Stimulated activated CD4-positive, alpha-beta T cell treated with anti-CD3 and anti-CD28 coated beads, Interleukin-12 subunit alpha, Interleukin-12 subunit beta, amount 100 ng/mL, for 4 hours (primary cell): ENCODE results near the gene CD46.

Experiments used
- DNase-seq: peaks from one replicate; pipeline ENCODE4 v3.0.0-alpha.2; 2020

Gene CD46

DNA sequence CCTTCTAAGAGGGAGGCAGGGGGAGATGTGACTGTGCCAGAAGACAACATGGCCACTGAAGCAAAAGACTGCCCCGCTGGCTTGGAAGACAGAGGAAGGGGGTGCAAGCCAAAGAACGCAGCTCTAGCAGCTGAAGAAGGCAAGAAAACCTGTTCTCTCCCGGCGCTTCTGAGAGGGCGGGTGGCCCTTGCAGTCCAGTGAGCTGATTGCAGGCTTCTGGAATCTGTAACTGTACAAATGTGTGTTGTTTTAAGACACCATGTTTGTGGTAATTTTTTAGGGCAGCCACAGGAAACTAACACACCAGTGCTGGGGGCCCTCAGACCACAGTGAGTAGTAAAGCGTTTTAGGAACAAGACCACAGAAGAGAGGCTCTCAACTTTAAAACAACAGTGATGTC, 47.0 kb downstream of the CD46 start:
- DNase-seq = no peak

DNA sequence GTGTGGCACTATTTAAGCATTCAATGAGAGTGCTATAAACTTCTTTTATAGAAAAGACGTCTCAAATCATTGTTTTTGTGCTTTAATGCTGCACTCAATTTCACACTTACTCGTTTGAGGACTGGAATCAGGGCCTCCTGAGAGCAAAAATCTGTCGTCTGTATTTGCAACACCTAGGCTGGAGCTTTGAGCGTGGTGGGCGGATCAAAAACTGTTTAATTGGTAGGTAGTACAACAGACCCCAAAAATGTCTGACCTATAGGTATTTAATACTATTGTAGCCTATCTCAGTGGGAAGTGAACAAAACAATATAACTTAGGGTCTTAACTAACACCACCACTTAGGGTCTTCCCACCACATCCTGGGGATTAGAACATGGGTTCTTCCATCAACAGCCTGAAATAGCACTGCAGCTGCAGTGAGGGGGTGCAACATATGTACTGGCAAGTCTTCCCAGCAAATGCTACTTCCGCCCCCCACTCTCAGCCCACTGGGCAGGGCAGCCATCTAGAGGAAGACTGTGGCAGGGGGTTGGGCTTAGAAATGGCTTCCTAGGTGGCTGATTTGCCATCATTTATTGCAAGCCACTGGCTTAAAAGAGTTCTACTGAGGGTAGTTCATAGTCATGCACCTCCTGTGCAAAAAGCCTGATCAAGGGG, 48.3 kb downstream of the CD46 start:
- no peak for DNase-seq

DNA sequence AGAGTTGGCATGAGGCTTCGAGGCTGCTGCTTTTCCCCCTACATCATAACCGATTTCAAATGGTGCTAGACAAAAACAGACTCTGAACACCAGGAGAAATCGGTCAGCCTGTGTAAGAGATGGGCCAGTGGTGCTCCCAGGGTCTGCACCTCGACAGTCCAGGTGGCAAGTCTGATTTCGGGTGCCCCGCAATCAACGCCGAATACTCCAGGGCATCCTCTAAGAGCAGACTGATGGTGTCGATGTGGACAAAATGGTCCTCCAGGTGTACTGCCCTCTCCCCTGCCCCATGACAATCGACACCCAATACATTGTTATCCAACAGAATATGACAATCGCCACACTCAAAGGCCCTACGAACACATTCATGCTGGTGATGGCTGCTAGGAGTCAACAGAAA, 50.0 kb downstream of the CD46 start:
- DNase-seq = no peak

DNA sequence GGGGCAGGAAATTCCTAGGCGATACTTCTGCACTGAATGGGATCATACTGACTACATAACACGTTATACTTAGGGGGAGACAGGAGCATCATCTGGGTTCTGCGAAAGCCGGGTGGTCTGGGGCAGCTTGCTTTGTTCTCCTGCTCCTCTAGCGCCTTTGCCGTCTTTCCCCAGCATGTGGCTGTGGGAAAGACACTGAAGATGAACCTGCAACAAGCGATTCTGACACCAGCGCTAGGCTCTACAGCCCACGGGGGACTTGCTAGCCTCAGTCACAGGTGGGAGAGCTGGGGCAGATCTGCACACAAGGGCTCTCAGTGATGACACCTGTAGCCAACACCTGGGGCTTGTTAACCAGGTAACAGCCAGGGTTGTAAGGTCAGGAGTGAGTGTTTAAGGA, 51.8 kb downstream of the CD46 start:
- DNase-seq = no peak

DNA sequence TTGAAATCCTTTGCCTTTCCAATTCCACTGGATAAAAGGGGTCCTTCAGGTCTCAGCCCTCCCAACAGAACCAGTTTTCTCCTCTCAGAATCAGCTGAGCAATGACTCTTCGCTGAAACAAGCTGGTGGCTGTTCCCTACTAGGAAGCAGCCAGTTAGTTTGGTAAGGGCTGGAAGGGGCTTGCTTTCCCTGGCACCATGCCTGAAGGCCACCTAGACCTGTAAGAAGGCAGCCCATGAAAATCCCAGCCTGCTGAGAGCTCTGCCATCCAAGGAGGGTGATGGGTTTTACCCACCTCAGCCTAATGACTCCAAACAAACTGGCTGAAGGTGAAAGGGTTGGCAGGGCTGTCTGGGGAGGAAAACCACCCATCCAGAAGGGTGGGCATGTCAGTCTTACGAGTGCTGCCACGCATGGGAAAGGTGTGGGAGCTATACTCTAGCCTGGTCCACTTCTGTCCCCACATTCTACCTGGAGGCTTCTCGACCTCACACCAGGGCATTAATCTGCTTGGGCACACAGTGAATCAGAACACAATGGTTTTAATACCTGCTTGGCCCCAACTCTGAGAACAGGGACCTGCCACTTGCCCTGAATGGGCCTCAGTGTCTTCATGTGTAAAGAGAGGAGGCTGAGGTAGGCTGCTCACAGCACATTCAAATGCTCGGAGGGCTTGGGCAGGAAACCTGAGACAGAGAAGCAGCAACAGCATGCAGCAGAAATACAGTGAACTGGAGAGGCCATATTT, 53.0 kb downstream of the CD46 start:
- DNase-seq = no peak

DNA sequence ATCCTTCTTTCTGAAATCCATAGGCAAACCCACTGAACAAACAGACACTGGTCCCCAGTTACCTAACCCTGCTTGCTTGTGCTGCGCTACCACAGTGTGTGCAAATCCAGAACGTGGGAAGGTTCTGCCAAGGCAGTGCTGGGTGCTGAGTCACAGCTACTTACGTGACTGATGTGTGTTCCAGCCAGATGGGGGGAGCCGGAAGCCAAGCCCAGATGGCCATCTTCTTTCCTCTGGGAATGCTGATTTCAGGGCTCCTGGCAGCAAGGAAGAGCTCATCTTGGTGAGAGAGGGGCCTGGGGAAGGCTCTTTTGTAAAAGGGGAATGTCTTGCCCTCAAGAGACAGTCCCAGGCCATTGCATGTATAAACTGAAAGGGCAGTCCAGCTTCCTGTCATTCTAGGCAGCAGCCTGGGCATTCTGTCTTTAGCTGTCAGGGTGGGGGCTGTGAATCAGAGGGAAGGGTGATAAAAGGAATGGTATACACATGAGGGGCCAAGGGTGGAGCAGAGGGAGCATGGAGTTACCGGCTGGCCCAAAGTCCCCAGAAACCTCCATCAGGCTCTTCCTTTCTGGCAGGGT, 54.1 kb downstream of the CD46 start:
- no peak for DNase-seq

DNA sequence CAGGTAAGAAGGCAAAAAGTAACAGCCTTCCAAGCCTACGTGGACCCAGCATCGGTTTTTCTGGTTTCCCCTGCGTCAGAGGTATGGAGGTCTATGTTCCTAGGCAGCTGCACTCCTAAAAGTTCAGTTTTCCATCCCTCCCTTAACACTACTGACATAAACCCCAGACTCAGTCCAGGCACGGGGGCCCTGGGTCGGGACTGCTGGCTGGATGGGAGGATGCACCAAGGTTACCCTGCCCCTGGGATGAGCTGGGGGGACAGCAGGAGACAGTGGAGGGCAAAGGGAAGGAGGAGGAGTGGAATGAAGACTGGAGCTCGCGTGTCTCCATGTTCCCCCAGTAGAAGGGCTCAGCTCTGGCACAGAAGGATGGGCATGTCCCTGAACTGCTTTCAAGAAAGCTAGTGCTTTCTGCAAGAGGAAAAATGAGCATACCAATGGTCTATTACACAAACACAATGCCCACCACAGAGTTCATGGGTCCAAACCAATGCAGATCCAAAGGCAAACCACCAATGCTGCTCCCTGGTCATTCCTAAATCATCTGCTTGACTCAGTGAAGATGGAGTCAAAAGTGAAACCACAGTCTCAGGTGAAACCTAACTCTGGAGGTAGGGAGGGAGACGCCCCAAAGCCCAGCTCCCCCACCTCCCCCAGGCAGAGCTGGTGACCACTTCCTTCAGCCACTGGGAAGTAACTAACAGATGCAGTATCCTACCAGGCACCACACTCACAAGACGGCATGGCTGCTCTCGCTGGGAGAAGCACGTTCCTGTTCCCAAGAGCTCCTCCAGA, 54.9 kb downstream of the CD46 start:
- no peak for DNase-seq

DNA sequence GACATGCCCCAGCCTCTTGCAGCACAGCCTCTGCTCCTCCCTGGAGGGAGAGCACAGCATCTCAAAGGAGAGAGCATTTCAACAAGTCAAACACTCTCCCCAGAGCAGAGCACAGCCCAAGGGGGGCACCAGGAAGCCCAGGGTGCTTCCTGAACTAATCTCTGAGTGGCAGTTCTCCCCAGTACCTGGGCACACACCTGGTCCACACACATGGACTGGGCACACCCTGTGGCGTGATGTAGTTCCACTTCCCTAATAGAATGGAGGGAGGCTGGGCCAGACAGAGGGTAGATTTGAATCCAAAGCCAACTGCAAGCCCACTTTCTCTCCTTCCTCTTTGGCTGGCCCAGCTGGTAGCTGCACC, 55.5 kb downstream of the CD46 start:
- DNase-seq = no peak

DNA sequence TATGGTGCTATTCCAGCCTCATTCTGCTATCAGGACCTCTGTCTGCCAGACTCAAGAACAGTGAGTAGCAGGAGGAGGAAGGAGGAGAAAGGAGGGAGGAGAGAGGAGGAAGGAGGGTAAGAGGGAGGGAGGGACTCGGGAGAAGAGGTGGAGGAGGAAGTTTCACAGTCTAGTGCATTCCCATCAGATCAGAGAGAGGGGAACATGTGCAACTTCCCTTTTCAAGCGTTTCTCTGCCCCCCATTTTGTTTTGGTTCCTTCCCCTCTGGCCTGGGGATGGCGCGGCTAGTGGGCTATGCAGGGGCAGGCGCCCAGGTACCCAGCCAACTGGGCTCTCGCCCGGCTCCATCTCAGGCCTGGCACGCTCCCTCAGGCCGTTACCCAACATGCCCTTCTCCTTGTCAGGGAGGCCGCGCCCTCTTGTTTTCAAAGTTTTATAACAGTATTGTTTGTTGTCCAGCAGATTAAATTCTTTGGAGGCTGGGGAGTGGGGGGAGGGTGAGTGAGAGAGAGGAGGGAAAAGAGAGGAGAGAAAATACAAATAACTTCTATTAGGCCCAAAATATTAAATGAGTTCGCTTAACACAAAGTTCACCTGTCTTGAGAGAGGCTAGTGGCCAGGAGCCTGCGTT, 56.0 kb downstream of the CD46 start:
- no peak for DNase-seq

DNA sequence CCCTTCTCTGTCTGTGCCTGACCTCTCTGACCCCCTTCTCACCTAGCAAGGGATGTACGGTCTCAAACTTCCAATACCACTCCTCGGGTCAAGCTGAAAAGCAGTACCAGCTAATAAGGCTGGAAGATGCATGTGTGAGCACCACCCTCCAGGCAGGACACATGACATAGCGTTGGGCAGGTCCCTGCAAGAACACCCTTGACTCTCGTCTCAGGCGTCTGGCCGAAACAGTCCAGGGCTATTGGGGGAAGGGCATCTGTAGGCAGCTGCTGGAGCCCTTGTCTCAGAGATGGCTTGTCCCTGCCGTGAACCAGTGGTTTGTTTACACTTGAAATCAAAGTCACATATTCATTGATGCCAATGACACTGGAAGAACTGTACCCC, 56.5 kb downstream of the CD46 start:
- DNase-seq = no peak

DNA sequence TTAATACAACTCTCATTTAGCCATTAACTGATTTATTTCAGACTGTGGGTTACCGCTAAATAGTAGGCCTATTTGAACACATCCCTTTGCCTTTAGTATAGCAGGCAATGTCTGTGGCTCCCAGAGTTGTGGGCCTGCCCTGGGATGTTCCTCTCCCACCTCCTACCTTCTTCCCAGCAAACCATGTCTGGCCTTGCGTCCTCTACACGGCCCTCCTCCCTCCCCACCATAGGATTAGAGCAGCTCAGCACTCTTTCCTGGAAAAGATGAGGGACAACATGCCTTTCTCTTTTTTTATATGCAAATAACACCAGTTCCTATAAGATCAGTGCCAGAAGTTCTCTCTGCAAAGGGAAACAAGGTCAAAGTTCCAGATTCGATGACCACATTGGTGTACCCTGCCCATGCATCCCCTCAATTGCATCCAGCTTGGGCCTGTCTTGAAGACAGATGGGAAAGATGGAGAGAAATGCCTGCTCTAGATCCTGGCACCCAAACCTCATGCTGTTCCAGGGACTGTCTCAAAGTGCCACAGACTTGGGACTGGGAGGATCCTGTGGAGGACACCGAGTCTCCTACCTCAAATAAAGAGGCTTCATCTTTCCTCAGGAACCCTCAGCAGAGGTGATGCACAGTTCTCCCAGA, 57.2 kb downstream of the CD46 start:
- no peak for DNase-seq

DNA sequence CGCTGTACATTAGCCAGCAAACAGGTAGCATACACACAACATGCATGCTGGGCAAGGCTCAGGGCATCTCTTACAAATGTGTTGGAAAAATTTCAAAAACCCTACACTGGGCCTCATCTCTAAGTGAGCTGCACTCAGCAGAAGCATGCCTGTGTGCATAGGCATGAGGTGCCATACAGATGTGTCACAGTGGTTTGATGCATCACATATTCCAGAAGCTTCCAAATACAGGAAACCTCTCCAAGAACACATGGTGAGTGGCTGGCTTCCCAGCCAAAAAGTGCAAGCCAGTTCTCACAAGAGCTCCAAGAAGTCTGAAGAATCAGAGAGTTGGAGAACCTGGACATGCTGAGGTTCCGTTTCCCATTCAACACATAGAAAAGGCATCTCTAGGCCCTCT, 58.3 kb downstream of the CD46 start:
- DNase-seq = no peak

DNA sequence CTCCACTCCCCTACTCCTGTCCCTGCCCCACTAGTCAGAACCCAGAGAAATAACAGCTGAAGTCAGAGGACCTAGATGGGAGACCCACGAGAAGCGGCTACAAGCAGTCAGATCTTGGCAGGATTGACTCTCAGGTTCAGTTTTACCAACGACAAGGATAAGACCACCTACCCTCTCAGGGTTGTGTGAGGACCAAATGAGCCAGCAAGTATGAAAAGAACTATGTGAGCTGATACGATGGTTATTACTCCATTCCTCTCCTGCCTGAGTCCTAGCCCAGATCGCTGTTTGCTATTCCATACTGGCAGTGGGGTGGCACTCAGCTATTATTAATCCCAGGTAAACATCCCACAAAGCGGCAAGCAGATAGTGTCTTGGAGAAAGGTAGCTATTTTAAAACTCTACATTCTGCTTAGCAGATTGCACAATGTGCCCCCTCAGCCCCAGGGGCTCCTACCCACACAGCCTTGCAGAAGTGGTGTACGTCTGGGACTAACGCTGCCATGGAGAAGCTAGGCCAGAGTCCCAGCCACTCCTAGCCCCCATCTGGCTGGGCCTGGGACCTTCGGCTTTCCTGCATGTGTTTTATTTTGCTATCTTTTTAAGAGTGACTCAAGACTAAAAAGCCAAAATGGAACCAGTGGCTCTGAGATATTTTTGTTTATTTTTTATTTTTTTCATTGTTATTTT, 58.9 kb downstream of the CD46 start:
- no peak for DNase-seq

DNA sequence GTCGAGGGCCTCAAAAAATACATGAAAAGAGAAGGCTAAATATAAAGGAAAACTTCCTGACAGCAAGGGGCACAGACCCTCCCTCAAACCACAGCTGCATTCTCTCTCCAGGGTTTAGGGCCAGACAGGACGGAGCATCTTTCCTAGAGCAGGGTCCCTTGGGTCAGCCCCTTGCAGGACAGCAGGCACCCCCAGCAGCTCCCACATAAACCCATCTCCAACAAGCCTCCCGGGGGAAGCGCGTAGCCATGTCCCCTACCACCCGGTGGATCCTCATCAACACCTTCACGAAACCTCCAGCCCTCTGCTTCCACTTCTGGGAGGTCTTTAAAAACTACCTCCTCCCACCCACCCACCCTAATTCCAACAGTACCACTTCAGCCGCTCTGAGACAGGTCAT, 59.5 kb downstream of the CD46 start:
- DNase-seq = no peak

DNA sequence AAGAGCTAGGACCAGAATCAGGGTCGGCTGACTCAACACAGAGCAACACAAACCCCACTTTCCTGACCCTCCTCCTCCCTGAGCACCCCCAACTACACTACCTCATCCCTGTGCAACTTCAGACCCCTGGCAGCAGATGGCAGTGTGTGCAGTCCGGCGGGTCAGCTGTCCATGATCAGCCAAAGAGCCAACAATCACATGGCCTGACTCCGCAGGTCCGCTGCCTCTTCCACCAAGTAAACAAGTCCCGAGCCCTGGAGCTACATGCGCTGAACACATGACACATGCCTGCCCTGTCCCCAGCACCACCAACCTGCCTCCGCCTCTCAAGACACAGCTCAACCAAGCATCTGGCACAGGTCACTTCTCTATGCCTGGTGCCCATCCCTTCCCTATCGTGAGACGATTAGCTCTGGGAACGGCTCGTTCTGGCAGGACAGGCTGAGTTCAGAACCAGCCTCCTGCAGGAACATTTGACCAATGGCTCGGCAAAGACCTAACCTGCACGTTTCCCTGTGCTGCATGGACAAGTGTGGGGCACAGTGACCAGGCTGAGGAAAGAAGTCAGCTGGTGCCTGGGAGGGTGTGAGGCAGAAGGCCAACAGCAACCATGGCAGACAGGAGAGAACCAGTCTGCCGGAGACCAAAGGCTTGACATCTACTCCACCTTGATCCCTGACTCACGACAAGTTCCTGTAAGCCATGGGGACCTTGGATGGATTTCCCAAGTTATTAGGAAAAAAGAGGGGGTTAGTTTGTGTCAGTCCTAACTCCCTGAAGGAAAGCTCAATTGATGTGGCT, 60.3 kb downstream of the CD46 start:
- DNase-seq = no peak

DNA sequence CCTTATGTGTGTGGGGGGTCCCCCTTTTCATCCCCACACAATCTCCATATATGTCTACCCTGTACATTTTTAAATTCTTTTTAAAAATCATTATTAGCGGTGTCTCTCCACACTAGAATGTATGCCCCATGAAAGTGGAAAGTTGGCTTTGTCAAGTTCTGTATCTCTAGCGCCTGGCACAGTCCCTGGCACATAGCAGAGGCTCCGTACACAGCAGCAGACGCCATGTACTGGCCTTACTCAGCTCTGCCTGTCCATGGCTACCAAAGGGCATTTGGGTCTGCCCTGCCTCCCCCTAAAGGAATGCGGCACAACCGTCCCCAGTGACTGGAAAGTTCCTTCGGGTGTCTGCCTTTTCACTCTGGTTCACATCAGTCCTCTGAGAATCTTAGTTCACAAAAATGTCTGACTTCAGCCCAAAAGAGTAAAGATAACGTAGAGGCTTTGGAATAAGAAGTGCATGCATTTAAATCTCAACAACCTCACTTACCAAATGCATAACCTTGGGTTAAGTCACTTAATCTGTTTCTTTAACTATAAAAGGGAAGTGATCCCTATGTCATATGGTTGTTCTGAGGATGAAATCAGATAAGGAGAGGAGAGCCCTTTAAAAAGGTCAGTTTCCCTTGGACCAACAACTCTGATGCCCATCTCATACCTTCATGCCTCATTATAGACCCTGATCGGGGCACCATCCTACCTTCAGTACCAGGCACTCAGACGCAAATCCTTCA, 61.1 kb downstream of the CD46 start:
- no peak for DNase-seq

DNA sequence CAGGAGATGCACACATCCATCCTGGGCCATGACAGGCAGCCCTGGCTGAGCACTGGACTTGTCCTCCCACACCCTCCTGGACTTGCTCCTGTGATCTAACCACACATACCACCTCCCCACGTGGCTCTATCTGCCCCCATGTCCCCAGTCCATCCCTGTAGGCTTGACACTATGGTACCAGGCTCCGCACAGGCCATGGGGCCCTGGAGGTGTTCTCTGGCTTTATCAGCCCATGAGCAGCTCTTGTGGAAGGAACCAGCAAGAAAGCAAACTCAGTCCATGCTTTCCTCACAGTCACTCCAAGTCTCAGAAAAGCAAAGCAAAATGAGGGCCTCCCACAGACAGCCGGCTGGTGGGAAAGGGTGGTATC, 61.6 kb downstream of the CD46 start:
- DNase-seq = no peak

DNA sequence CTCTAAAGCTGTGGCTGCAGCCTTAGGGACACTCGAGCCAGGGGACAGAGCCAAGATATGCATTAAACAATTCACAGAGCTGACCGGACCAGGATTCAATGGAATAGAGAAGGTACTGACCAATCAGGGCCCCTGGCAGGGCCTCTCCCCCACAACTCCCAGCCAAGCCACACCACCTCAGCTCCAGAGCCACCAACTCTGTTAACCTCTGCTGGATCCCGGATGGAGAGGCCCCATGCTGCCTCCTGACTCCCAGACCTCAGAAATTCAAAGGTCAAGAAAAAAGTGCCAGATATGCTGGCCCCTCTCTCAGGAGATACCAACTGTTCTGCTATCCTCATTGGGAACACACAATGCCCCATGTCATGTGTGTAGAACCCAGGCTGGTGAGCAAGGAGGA, 62.1 kb downstream of the CD46 start:
- no peak for DNase-seq

DNA sequence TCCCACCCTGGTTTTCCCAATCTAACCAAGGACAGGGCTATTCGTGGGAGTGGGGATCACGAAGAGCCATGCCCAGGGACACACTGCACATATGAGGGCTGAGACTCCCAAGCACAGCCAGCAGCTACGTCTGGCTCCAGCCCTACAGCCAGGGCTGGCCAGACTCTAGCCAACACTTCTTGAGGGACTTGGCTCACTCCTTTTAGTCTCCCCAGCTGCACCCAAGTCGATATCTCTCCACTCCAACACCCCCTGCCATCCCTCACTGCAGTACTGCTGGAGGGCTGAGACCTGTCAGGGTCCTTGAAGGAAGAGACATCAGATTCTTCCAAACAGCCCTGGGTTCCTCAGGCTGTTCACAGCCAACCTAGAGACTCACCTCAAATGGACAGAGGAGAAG, 62.6 kb downstream of the CD46 start:
- DNase-seq = no peak

DNA sequence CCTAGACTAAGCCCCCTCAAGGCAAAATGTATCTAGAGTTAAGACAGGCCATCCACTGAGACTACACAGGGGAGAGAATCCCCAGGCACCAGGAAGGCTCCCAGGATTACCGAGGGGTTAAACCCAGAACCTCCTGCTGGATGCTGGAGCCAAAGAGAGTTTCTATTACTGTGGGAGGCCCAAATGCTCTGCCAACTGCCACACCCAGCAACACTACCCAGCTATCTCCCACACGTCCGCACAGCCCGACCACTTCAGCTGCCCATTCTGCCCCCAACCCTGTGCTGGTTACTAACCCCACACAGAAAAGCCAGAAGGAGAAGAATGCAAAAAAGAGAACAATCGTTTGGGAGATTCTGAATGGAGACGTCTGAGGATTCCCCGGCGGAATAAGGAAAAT, 63.6 kb downstream of the CD46 start:
- DNase-seq = no peak

DNA sequence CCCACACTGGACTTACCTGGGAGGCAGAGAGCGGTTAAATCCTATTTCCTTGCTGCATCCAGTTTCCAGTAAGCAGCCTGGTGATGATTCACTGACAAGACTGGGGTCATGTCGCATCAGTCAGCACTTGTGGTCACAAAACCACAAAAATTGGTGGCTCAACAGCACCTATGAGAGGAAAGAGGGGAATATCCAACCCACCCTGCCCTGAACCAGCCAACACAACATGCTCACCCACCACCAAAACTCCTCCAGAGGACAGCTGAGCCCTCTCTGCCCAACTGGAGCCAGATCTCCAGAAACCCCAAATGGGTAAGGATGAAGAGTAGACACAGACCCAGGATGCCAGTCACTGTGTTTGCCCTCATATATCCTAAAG, 64.0 kb downstream of the CD46 start:
- no peak for DNase-seq
